UCSD-AML1 (cell line): ENCODE data around the gene CTBP2.

Experiments used
- DNase-seq: peaks from one replicate; lab custom pipeline; 2025; ENCODE audit not compliant: unreplicated experiment; lab: John Stamatoyannopoulos, UW

Gene CTBP2

DNA sequence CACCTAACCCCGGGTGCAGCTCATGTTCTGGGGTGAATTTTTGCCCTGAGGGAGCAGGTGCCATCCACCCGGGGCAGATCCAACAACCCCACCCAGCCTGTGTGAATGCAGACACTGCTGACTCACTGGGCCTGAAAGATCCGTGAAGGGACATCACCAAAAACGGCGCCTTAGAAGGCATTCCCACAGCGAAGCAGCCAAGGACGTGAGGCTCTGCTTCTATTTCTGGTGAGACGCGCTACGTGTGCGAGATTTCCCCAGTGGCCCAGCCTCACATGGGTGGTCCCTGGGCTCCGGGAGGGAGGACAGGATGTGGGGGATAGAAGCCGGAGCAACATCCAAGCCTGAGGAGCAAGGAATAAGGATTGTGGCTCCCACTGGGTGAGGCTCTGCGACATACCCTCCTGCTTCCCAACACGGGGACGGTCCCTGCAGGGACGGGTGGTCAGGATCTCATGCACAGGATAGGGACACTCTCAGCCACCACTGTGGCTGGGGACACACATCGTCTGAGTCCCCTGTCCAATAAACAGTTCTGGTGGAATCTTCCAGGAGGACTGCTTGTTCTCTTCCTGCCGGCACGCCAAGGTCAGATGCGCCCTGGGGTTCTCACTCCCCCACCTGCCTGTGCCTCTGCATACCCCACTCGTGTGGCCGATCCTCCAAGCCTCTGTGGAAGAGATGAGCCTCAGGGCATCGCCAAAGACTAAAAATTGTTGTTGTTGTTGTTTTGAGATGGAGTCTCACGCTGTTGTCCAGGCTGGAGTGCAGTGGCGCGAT, 148.2 kb downstream of the CTBP2 start:
- DNase-seq, result no peak

- no peak for DNase-seq
Measured at GRCh38 chr10:125011171-125011925, 149.0 kb downstream of the CTBP2 start.

GRCh38 chr10:125010362-125010761, 150.0 kb downstream of the CTBP2 start:
- no peak for DNase-seq

DNA sequence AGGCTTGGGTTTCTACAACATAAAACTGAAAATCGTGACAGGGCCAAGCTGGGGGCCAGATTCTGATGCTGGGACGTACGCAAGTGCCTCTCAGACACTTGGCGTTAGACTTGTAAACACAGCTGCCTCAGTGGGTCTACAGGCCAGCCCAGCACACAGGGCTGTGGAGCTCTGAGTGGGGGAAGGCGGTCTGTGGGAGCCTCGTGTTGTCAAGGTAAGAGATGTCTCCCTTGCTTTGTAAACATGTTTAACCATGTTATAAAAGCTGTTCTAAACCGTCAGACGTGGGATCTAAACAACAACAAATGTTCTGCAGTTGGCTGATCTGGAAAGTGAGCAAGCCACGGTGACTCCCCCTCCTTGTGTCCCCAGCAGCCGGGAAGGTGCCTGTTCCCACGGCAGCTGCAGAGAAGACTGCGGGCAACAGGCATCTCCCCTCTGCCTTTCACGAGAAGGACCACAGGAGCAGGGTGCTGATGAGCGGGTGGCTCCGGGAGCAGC, 150.7 kb downstream of the CTBP2 start:
- no peak for DNase-seq

DNA sequence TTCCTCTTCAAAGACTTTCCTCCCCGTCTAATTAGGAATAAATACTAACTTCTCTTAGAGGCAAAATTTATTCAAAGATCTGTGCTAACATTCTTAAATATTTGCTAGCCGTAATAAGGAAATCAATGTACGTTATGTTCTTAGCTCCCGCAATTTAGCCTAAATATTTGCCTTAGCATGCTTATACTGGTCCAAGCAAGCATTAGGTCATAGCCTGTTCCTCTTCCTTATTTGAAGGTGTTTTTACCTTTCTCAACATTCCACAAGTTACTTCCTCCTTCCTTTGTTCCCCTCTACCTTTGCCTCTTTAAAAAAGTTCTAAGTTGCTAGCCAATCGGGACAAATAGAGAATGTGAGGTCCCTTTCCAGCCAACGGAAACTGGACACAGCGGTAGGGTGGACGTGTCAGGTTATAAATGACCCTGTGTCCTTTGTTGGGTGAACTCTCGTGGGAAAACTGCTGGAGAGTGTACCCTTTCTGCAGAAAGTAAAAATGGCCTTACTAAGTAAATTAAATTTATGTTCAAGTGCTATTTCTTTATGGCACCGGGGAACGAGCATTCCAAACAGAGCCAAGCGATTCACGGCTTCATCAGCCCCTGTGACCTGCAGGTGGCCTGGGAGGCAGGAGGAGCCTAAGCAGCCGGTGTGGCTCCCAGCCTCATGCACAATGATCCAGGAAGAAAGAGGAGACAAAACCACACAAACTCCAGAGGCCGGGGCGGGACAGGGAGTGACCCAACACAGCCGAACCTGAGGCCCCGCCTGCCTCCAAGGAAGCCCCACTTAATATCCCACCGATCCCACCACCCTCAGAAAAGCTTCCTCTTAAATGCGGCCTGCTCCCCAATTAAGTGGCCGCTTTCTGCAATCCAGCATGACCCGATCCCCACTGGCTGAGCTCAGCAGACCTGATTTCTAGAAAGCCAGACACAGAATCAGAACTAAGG, 151.4 kb downstream of the CTBP2 start:
- DNase-seq, result no peak

- no peak for DNase-seq
Measured at GRCh38 chr10:125007436-125007835, 152.9 kb downstream of the CTBP2 start.

GRCh38 chr10:125006921-125007426, 153.4 kb downstream of the CTBP2 start:
- DNase-seq, result no peak

GRCh38 chr10:125006188-125006680, 154.1 kb downstream of the CTBP2 start:
- no peak for DNase-seq

GRCh38 chr10:125005312-125006187, 154.8 kb downstream of the CTBP2 start:
- DNase-seq, result no peak

DNA sequence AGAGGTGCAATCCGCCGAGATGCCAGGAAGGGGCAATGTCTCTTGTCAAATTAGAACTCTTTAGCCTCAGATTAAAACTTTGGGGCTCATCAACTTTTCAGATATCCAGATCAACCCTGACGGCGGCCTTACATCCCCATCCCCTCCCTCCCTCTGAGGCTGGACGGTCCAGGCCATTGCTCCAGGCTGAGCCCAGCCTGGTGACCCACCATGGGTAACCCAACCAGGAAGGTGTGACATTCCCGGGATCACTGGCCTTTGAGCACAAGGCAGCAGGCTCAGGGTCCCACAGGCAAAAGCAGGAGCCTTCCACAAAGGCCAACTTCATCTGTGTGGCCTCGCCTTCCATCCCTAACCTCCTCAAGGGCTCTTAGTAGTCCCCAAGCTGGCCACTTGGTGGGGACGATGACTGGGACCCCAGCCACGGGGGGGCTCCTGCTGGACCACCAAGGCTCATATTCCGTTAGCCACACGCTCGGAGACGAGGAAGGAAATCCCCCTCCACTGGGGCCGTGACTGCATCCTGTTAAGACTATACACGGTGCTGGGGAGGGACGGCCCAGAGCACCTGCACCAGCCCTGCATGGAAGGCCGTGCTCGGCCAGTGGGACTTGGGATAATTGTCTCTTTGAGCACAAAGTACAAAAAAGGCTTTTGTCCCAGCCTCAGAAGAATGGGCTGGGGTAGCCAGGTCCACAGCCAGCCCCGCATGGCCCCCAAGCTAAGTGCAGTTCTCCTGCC, 155.6 kb downstream of the CTBP2 start:
- no peak for DNase-seq

GRCh38 chr10:125003901-125004467, 156.4 kb downstream of the CTBP2 start:
- no peak for DNase-seq

DNA sequence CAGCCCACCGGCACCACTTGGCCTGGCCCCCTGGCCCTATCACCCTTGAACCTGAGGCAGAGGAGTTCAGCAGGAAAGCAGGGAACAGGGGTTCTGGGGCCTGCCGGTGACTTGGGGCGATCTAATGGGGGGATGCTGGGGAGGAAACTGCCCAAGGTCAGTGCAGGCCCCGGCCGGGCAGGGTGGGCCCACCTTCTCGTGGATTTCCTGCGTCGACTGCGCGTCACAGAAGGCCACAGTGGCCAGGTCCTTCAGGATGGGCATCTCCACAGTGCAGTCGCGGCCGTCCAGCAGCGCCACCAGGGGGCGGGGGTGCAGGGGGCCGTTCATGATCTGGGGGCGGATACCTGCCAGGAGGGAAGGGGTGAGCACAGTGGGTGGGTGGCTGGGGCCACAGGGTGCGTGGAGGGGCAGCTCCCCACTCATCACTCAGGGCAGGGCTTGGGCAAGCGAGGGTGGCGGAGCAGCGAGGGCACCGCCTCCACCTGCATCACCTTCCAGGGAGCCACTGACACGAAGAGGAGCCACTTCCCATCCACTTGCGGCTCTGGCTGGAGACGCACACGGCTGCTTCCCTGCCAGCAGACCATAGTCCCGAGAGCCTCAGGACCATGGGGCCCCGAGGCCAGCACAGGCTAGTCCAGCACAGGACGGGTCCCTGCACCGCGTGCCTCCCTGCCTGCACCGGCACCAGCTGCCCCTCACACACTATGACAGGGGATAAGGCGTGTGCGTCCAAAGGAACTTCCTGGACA, 157.0 kb downstream of the CTBP2 start:
- DNase-seq, result no peak

- DNase-seq, result no peak
Measured at GRCh38 chr10:125002423-125003145, 157.8 kb downstream of the CTBP2 start.

DNA sequence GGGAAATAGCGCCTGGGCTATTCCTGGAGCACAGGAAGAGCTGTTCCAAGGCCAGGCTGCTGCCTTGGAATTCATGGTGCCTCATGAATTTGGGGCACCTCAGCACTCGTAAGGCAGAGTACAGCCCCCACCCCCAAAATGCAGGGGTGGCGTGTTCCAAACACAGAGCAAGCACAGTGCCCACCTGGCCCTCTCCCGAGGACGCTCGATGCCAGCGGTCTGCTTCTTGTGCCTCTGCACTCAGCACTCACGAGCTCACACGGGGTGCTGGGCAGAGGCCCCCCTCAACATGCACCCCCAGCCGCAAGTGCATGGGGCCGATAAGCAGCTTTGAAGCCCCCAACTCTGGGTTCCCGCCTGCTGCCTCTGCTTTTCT, 158.3 kb downstream of the CTBP2 start:
- DNase-seq, result no peak

- no peak for DNase-seq
Measured at GRCh38 chr10:125001313-125002046, 158.9 kb downstream of the CTBP2 start.

DNA sequence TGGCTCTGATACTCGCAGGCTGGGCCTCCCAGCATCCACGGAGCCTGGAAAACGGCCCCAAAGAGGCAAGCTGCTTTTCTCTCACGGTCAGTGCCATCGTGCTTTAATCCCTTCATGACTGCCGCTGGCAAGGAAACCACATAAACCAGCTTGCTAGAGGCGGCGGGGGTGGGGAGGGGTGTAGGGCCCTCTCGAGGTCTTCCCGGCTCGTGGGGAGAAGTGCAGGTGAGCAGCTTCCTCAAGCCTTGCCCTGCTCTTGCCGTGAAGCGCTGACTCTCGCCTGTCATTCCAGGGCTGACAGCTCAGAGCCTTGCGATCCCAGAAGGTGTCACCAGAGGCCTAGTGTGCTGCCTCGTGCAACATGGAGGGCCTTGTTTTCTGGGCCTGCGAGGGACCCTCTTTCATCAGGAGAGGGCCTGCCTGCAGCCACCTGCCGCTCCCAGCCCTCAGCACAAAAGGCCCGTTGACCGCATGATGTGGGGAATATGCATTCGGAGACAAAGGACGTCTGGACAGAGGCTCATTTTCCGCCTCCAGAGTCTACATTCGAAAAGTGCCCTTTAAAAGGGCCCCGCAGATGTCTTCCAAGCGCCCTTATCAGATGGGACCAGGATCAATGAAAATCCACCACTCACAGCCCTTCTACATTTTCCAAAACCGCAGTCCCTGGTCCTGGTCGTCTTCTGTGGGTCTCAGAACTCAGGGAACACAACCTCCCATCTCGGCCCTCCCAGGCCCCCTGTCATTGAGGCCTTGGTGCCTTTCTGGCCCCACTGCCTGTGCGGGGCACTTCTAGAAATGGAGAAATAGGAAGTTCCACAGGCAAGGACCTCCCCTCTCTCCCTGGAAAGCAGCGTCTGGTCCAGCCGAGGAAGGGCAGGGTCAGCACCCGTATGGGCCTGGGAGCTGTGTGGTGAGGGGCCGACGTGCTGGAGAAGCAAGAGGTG, 159.7 kb downstream of the CTBP2 start:
- DNase-seq, result no peak
